ENCODE data around the gene SOCS7.

The SOCS7 gene

DNA sequence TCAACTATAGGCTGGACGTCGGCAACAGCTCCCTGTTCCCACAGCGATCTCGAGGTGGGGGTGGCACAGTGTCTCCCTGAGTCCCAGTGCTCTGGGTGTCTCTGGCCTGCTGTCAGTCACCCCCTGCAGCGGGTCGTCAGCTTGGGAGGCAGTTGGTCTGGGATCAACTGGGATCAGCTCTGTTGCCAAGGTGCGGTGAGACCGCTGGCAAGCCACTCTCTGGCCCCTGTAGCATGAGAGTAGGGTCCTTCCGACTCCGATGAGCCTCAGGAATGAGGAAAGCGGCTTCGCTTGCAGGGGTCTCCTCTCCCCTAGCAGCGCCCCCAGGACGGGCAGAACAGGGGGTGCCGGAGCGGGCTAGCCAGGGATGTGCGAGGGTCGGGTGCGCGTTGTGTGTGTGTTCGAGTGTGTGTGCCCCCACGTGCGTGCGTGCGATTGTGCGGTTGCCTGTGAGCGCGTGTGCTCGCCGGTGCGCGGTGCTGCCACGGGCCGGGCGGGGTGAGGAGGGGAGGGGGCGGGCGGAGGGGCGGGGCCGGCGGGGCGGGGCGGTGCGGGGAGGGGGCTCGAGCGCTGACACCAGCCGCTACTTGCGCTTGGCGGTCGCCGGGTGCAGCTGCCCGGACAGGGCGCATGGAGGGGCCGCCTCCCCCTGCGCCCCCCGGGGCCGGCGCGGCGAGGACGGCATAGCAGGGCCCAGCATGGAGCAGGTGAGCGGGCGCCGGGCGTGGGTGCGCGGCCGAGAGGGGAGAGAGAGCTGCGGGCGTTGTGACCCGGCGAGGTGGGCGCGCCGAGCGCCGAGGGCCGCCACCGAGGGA, 67.3 kb downstream of the SOCS7 start:
- TF ChIP-seq, protein P1, sequence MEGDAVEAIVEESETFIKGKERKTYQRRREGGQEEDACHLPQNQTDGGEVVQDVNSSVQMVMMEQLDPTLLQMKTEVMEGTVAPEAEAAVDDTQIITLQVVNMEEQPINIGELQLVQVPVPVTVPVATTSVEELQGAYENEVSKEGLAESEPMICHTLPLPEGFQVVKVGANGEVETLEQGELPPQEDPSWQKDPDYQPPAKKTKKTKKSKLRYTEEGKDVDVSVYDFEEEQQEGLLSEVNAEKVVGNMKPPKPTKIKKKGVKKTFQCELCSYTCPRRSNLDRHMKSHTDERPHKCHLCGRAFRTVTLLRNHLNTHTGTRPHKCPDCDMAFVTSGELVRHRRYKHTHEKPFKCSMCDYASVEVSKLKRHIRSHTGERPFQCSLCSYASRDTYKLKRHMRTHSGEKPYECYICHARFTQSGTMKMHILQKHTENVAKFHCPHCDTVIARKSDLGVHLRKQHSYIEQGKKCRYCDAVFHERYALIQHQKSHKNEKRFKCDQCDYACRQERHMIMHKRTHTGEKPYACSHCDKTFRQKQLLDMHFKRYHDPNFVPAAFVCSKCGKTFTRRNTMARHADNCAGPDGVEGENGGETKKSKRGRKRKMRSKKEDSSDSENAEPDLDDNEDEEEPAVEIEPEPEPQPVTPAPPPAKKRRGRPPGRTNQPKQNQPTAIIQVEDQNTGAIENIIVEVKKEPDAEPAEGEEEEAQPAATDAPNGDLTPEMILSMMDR (IDR thresholded peaks at IDR 0.05; ENCODE audit: insufficient read depth, low read depth, low read length, missing control alignments): no peak
- no peak overlapping the region for H3K4me3 ChIP-seq (ENCODE audit: low read length)
- DNase-seq (ENCODE audit: low read depth): no peak

- no peak overlapping the region for H3K4me3 ChIP-seq (ENCODE audit: low read length)
- TF ChIP-seq, protein P1 (IDR thresholded peaks at IDR 0.05; ENCODE audit: insufficient read depth, low read depth, low read length, missing control alignments): no peak
- DNase-seq (ENCODE audit: low read depth): no peak
These were observed 67.9 kb downstream of the SOCS7 start for GRCh38 chr17:38419508-38419981.

DNA sequence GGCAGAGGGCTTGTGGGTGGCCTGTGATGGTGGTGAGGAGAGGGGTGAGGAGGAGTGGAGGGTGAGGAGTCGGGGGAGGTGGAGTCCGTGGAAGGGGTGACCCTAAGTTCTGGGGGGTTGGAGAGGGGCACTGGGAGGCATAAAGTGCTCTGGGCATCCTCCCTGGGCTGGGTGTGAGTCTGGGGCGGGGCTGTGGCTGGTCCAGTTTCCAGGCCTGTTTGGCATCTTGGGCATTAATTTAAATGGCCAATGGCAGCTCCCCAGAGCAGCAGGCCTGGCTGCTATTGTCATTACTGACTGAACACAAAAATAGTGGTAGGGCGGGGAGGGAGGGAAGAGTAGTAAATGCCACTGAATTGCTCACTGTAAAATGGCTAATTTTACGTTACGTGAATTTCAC, 68.9 kb downstream of the SOCS7 start:
- no peak for DNase-seq (ENCODE audit: low read depth)
- H3K4me3 ChIP-seq (ENCODE audit: low read length): no peak overlapping the region
- TF ChIP-seq, protein P1 (IDR thresholded peaks at IDR 0.05; ENCODE audit: insufficient read depth, low read depth, low read length, missing control alignments): no peak

- TF ChIP-seq, protein P1 (IDR thresholded peaks at IDR 0.05; ENCODE audit: insufficient read depth, low read depth, low read length, missing control alignments): no peak
- DNase-seq (ENCODE audit: low read depth): no peak
- no peak overlapping the region for H3K4me3 ChIP-seq (ENCODE audit: low read length)
These were observed 69.7 kb downstream of the SOCS7 start for GRCh38 chr17:38421171-38421841.

DNA sequence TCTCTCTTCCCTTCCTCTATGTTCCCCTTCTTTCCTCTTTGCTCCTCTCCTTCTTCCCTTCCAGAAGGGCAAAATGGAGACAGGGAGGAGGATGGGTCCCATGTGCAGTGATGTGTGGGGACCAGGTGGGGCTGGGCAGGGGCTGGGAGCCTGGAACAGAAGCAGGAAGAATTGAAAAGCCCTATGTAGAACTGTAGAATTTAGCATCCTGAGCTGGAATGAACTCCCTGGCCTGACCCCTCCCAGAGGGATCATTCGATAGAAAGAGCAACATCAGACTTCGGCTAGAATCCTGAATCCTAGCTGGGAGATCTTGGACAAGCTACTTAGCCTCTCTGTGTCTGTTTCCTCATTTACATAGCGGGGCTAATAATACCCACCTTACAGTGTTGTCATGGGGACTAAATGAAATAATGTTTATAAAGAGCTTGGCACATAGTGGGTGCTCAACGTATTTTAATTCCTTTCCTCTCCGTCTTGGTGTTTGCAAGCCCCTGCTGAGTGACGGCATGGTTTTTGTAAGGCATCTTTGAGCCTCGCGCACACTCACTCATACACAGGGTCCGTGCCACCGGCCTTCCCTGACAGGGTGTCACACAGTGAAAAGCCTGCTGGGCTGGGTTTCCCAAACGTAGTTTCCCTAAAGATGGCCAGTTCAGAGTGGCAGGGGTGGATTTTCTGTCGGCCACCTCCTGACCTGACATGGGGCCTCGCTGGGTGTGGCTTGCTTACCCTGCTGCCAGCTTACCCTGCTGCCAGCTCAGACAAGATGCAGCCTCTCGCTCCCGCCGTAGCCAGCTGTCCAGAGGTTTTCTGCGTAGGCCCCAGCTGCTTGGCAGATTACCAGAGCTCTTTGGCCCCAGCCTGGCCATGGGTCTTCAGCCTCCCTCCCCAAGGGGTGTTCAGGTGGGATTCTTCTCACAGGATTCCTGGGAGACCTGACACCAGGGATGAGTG, 70.5 kb downstream of the SOCS7 start:
- no peak overlapping the region for H3K4me3 ChIP-seq (ENCODE audit: low read length)
- no peak for DNase-seq (ENCODE audit: low read depth)

More for the DNA sequence above, 70.5 kb downstream of the SOCS7 start:
- TF ChIP-seq, protein P1 (IDR thresholded peaks at IDR 0.05; ENCODE audit: insufficient read depth, low read depth, low read length, missing control alignments): no peak
